NCI-H2107 treated with DMSO at 0.1 percent for 48 hours (cell line): Measurements from ENCODE around the gene PLEKHH1.

Experiments
- DNase-seq: peaks from one replicate; lab custom pipeline; 2025; ENCODE audit not compliant: unreplicated experiment; lab: John Stamatoyannopoulos, UW

PLEKHH1 gene

GRCh38 chr14:67510121-67510520 lies 23.0 kb upstream of the PLEKHH1 start:
- no peak for DNase-seq

- DNase-seq: no peak
These were observed 22.3 kb upstream of the PLEKHH1 start for GRCh38 chr14:67510836-67511235.

DNA sequence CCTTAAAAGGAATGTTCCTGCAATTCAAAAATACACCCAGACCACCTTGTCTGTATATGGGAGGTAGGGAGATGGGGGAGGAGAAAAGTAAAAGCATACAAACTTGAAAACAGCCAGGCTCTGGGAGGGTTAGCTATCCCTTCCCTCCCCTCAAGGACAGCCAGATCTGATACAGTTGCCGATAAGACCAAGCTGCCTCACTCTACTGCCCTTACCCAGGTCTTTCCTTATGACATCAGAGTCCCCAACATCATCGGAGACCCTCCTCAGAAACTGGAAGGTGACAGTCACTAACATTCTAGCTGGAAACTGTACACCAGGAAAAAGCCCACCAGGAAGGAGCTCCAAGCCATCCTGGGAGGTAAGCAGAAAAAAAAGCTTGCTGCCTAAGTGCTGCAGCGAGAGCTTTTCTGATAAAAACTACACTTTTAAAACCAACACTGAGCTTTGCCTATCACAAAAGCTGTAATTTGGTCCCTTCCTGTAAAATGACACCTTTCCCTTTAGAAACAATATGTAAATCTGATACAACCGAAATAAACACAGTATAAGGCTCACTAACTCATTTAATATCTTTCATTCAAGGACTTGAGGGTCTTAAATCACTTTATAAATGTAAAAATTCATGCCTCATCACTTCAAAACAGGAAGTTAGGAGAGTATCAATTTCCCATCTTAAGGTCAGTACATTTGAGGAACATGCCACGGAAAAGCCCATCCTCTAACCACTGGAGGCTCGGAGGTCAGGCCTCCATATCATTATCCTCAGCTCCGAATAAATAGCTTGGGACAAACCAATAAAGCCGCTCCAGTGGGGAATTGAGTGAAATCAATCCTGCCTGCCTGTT lies 20.4 kb upstream of the PLEKHH1 start:
- no peak for DNase-seq

- DNase-seq: no peak
These were observed 19.4 kb upstream of the PLEKHH1 start for GRCh38 chr14:67513631-67514108.

- DNase-seq: no peak
These were observed 18.9 kb upstream of the PLEKHH1 start for GRCh38 chr14:67514203-67514607.

- DNase-seq: no peak
These were observed 18.3 kb upstream of the PLEKHH1 start for GRCh38 chr14:67514650-67515385.

- DNase-seq: no peak
These were observed 17.6 kb upstream of the PLEKHH1 start for GRCh38 chr14:67515386-67516079.

DNA sequence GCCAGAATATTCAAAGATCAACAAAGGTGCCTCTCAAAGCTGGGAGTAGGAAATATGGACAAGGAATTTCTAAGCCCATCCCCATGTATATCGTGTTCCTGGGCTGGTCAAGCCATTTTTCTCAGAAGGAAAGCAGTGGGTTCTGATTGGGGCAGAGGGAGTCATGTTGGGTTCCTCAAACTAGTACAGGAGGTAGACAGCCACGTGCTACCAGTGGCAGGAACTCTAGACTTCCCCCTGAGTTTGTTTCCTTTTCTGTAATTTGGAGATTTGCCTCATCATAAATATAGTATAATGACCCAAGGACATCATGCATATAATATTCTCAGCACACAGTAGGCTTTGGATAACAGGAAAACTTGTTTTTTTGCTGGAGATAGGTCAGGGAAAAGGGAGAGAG lies 16.4 kb upstream of the PLEKHH1 start:
- DNase-seq: no peak

- DNase-seq: peak; percentile 16
These were observed 16.0 kb upstream of the PLEKHH1 start for GRCh38 chr14:67517083-67517482.

GRCh38 chr14:67519406-67519805 lies 13.7 kb upstream of the PLEKHH1 start:
- DNase-seq: no peak

DNA sequence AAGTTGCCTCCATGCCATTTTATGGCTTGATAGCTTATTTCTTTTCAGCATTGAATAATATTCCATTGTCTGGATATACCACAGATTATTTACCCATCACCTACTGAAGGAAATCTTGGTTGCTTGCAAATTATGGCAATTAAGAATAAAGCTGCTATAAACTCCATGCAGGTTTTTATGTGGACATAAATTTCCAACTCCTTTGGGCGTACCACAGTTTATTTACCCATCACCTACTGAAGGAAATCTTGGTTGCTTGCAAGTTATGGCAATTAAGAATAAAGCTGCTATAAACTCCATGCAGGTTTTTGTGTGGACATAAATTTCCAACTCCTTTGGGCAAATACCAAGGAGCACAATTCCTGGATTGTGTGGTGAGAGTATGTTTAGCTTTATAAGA lies 12.6 kb upstream of the PLEKHH1 start:
- DNase-seq: no peak

GRCh38 chr14:67522270-67522669 lies 10.8 kb upstream of the PLEKHH1 start:
- DNase-seq: no peak

GRCh38 chr14:67523764-67524633 lies 9.1 kb upstream of the PLEKHH1 start:
- DNase-seq: no peak

DNA sequence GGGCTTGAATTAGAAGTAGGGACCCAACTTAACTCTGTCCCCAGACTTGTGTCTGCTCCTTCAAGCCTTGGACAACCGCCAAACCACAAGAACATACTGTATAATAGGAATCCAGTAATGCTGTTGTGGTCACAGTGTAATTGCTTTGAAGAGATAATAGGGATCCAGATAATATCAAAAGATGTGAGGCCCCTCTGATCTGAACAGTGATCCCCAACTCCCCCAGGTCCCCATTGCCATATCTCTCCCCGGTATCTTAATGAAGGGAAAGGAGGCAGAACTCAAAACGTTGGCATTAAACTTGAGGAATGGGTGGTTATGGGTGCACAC lies 8.5 kb upstream of the PLEKHH1 start:
- DNase-seq: peak; percentile 45

DNA sequence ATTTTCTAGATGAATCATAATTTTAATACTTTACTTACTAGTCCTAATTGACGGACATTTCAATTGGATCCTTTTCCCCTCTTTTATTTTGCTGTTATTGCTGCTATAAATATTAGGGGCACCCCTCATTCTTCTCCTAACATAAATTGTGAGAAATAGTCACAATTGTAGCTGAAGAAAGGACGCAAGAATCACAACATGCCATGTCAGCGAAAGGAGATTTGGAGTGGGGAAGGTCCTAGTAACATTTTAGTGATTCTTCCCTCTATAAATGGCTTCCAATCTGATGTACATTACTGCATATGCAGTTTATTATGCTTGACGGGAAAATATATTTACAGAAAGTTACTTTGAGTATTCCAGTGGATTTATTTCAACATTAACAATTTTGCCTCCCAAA lies 7.7 kb upstream of the PLEKHH1 start:
- no peak for DNase-seq

DNA sequence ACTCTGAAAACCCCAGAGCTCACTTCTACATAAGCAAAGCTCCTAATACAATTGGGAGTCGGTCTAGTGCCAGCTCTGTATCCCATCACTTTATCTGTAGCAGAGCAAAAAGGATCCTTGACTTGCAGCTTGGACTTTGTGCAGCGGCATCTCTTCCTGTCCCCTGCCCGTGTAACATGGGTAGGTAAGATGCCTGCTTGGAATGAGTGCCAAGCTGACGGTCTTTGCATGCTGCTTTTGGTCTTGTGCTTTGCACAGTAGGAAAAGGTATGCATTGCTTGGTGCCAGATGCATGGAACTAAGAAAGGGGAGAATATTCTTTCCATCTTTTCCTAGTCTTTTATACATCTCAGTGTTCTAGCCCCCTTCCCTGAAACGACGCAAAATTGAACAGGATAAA lies 6.9 kb upstream of the PLEKHH1 start:
- no peak for DNase-seq

- peak; percentile 68 for DNase-seq
These were observed 6.2 kb upstream of the PLEKHH1 start for GRCh38 chr14:67526676-67527459.

DNA sequence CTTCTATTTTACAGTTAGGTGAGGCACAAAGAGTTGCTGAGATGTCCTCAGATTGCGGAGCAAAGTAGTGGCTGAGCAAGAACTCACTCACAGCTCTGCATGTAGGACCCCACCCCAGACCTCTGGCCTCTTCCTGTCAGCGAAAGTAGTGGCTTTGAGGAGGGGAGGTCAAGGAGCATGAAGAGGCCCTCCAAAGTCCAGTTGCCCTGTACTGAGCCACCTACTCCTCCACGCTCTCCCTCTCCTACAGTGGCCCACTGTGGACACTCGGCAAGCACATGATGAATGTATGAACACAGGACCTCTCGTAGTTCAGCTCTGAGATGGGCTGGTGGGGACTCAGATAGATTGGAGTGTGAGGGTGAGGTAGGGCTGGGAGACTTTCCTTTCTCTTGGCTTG lies 5.3 kb upstream of the PLEKHH1 start:
- no peak for DNase-seq

DNA sequence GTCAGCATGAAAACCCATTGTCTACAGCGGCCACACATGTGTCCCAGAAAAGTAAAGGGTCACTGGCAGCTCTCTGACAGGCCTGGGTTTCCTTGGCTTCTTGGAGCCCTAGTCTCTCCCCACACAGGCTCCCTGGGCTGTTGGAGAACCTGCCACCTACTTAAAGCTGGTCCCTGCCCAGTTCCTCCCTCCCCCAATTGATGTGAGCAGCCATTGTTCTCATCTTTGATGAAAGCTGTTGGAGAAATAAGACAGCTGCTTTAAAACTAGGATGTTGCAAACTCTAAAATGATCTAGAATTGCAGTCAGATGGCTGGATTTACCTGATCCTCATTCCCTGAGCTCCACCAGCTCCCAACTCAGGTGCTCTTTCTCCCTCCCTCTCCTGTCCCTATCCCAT lies 4.8 kb upstream of the PLEKHH1 start:
- no peak for DNase-seq
